HG03108 (cell line): ENCODE data around the gene TTC13.

Experiments
- ATAC-seq: cut with Tn5 transposase; IDR thresholded peaks from one replicate; pipeline ENCODE4 v1.9.1; 2021; ENCODE audit warnings: moderate library complexity; ENCODE audit not compliant: unreplicated experiment

The TTC13 gene

DNA sequence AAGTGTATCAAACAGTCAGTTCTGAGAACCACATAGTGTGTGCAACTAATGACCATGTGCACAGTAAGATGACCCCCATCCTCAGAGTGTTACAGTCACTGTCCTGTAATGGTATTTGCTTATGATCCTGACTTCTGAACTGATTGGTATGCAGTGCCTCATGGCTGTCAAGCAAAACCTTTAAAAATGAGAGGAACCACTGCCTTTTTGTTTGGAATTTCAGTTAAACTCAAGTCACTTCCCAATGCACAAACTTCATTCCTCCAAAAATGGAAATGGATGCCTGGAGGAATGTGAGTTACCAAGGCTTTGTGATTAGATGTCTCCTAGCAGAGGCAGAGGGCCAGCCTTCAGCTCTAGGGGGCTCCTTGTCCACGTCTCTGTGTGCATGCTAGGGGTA lies 120.8 kb downstream of the TTC13 start:
- ATAC-seq = no peak

DNA sequence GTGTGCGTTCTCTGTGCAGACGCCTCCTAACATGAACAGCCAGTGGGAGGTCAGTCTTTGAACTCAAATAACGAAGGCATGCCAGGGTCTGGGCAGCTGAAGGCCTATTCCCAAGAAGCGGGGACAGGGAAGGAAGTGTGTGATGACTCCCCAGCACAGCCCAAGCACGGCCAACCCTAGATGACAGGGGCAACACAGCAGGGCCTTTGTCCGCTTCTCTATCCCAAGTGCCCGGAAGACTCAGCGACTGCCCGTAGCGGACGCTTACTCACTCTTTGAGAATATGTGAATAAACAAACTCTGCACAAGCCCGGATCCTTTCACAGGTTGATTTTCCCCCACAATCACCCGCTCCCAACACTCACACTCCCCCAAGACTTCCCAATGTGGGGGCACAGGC lies 121.6 kb downstream of the TTC13 start:
- no peak for ATAC-seq
